T-helper 1 cell (primary cell): ENCODE results near the gene MED15.
"Not testable (repeated sequence)": the region's sequence is repeated elsewhere in the genome, so short reads cannot be mapped to it uniquely, and the experiment has no call there.

ENCODE experiments used
- DNase-seq, 5 donors: peaks; one replicate each; pipeline ENCODE4 v3.0.0-alpha.2; 2012 to 2020
- total RNA-seq, 4 donors: gene quantifications; one replicate each; lab custom pipeline; 2026; lab: John Stamatoyannopoulos, UW

MED15 gene
- total RNA-seq: 143 to 159 (median 152) reads per million in 4 donors

GRCh38 chr22:20507253-20508066 lies at the start of gene MED15:
Gene MED15 (plus strand): TSS chr22:20507610. CDS start chr22:20507679, 69 bp downstream.
- DNase-seq: peak; percentile 66 to 90 (median 81)

GRCh38 chr22:20458530-20459151 lies 48.8 kb upstream of the MED15 start:
- no peak for DNase-seq

GRCh38 chr22:20459152-20459542 lies 48.3 kb upstream of the MED15 start:
- no peak for DNase-seq

GRCh38 chr22:20459862-20460261 lies 47.5 kb upstream of the MED15 start:
- DNase-seq: no peak

- peak in 3 of 5 donors; percentile 11 to 76 (median 12) for DNase-seq
These were observed 43.9 kb upstream of the MED15 start for GRCh38 chr22:20463324-20464095.

GRCh38 chr22:20464096-20464614 lies 43.3 kb upstream of the MED15 start:
- DNase-seq: peak; percentile 26 to 90 (median 46)

- DNase-seq: no peak
These were observed 42.3 kb upstream of the MED15 start for GRCh38 chr22:20464912-20465758.

GRCh38 chr22:20465759-20466077 lies 41.7 kb upstream of the MED15 start:
- peak in 1 of 5 donors; percentile 15 for DNase-seq

GRCh38 chr22:20466659-20467379 lies 40.6 kb upstream of the MED15 start:
- DNase-seq: no peak

GRCh38 chr22:20469110-20469868 lies 38.1 kb upstream of the MED15 start:
- DNase-seq: no peak

GRCh38 chr22:20470525-20470924 lies 36.9 kb upstream of the MED15 start:
- not testable (repeated sequence) for DNase-seq

- no peak for DNase-seq
These were observed 36.1 kb upstream of the MED15 start for GRCh38 chr22:20471126-20471833.

- DNase-seq: no peak
These were observed 34.6 kb upstream of the MED15 start for GRCh38 chr22:20472629-20473442.

GRCh38 chr22:20475115-20475436 lies 32.3 kb upstream of the MED15 start:
- no peak for DNase-seq

GRCh38 chr22:20475569-20475968 lies 31.8 kb upstream of the MED15 start:
- not testable (repeated sequence) for DNase-seq

- DNase-seq: not testable (repeated sequence)
These were observed 29.4 kb upstream of the MED15 start for GRCh38 chr22:20478059-20478458.

GRCh38 chr22:20479612-20480196 lies 27.7 kb upstream of the MED15 start:
- DNase-seq: no peak

GRCh38 chr22:20483143-20483506 lies 24.3 kb upstream of the MED15 start:
- not testable (repeated sequence) for DNase-seq

GRCh38 chr22:20483771-20484170 lies 23.6 kb upstream of the MED15 start:
- no peak for DNase-seq
